HepG2 (cell line): ENCODE measurements around the gene GSTA5. TPM values are rescaled to one million over a fixed set of nuclear protein-coding genes. Genes with fewer than 3 reads are reported as not detected.

Experiments used
- CBX2 ChIP-seq, 2 experiments: fragments of 200-600 bp in 1 of 2; sonication (generic); formaldehyde crosslinking in 1 of 2; IDR thresholded peaks; 2 replicates each; pipeline versions ENCODE4 v1.7.0 to v1.8.1; 2018 to 2022; ENCODE audit warnings: low read depth in 2 of 2, low read length in 1 of 2, mild to moderate bottlenecking in 1 of 2, missing genetic modification reagents in 1 of 2
- CC2D1A ChIP-seq: sonication (generic); formaldehyde crosslinking; IDR thresholded peaks from 2 replicates; pipeline ENCODE4 v1.8.1; 2023; ENCODE audit warnings: mild to moderate bottlenecking, missing genetic modification reagents
- EHMT2 ChIP-seq: fragments of 200-600 bp; sonication (generic); IDR thresholded peaks from 2 replicates; pipeline ENCODE4 v1.7.0; 2017; ENCODE audit warnings: antibody characterized with exemption, low read depth, low read length, borderline replicate concordance
- ELF4 ChIP-seq: sonication (generic); formaldehyde crosslinking; IDR thresholded peaks from 2 replicates; pipeline ENCODE4 v1.5.0; 2020; ENCODE audit warnings: missing genetic modification reagents, mild to moderate bottlenecking, moderate library complexity, borderline replicate concordance
- ETS1 ChIP-seq: sonication (generic); formaldehyde crosslinking; IDR thresholded peaks from 2 replicates; pipeline ENCODE4 v1.4.0; 2020; ENCODE audit warnings: missing genetic modification reagents
- GABPB1 ChIP-seq: IDR thresholded peaks from 2 replicates; pipeline ENCODE4 v1.6.1; 2016; ENCODE audit warnings: mild to moderate bottlenecking, missing genetic modification reagents, moderate library complexity, missing compliant biosample characterization
- HNRNPUL1 ChIP-seq: fragments of 200-400 bp; formaldehyde crosslinking; IDR thresholded peaks from 2 replicates; pipeline ENCODE4 v1.6.1; 2017; ENCODE audit warnings: low read depth, mild to moderate bottlenecking, low read length, moderate library complexity
- IRX3 ChIP-seq: sonication (generic); formaldehyde crosslinking; IDR thresholded peaks from 2 replicates; pipeline ENCODE4 v1.8.1; 2023; ENCODE audit warnings: mild to moderate bottlenecking, low read depth, missing genetic modification reagents, borderline replicate concordance
- ISL2 ChIP-seq: sonication (generic); formaldehyde crosslinking; IDR thresholded peaks from 2 replicates; pipeline ENCODE4 v1.5.0; 2020; ENCODE audit warnings: missing genetic modification reagents
- KLF15 ChIP-seq: sonication (generic); formaldehyde crosslinking; IDR thresholded peaks from 2 replicates; pipeline ENCODE4 v1.8.1; 2023; ENCODE audit warnings: borderline replicate concordance, mild to moderate bottlenecking, inconsistent platforms, missing genetic modification reagents, mixed read lengths
- NPAS2 ChIP-seq: sonication (generic); formaldehyde crosslinking; IDR thresholded peaks from 2 replicates; pipeline ENCODE4 v1.8.0; 2022; ENCODE audit warnings: mild to moderate bottlenecking, missing genetic modification reagents, borderline replicate concordance
- RBFOX2 ChIP-seq: fragments of 200-400 bp; formaldehyde crosslinking; IDR thresholded peaks from 2 replicates; pipeline ENCODE4 v1.6.1; 2017; ENCODE audit warnings: low read depth, mild to moderate bottlenecking, low read length
- REL ChIP-seq: sonication (generic); formaldehyde crosslinking; conservative IDR thresholded peaks from 2 replicates; pipeline ENCODE4 v1.8.0; 2022; ENCODE audit warnings: mild to moderate bottlenecking, missing genetic modification reagents, moderate library complexity
- SP2 ChIP-seq: sonication (generic); formaldehyde crosslinking; IDR thresholded peaks from 2 replicates; pipeline ENCODE4 v1.5.1; 2020; ENCODE audit warnings: mild to moderate bottlenecking, missing genetic modification reagents
- TBL1XR1 ChIP-seq: fragments of 150-350 bp; IDR thresholded peaks from 2 replicates; pipeline ENCODE4 v1.6.1; 2014; ENCODE audit warnings: borderline replicate concordance, low read length; ENCODE audit not compliant: partially characterized antibody
- ZIK1 ChIP-seq: sonication (generic); formaldehyde crosslinking; IDR thresholded peaks from 2 replicates; pipeline ENCODE4 v1.5.0; 2020; ENCODE audit warnings: mild to moderate bottlenecking, low read depth, missing genetic modification reagents, borderline replicate concordance
- ZMYM2 ChIP-seq: sonication (generic); formaldehyde crosslinking; IDR thresholded peaks from 2 replicates; pipeline ENCODE4 v1.8.0; 2022; ENCODE audit warnings: mild to moderate bottlenecking, missing genetic modification reagents
- ZNF484 ChIP-seq: sonication (generic); formaldehyde crosslinking; IDR thresholded peaks from 2 replicates; pipeline ENCODE4 v1.5.1; 2020; ENCODE audit warnings: mild to moderate bottlenecking, low read depth, missing genetic modification reagents, borderline replicate concordance
- polyA plus RNA-seq, 8 experiments: library from polyadenylated mRNA; depleted of rRNA in 3 of 8; stranded (reverse) in 7 of 8; unstranded in 1 of 8; fragments of >200 nt; fragmentation: Illumina TruSeq in 4 of 8; extraction: Trizol in 4 of 8; gene quantifications; 2 replicates each; pipeline versions ENCODE4 v1.2.1 to v1.2.3, GENCODE V29; 2011 to 2016; ENCODE audit warnings: low read depth in 4 of 8, missing spikeins in 1 of 8, mixed read lengths in 1 of 8; ENCODE audit not compliant: insufficient read depth in 1 of 8
- total RNA-seq, 5 experiments: library from RNA; depleted of rRNA; stranded (reverse); fragments of >200 nt; fragmentation: Illumina TruSeq; extraction: Trizol; gene quantifications; 2 replicates each; pipeline ENCODE4 v1.2.3, GENCODE V29; 2016; ENCODE audit warnings: low read depth in 1 of 5
- TF ChIP-seq, protein P1 (sequence below): sonication (generic); formaldehyde crosslinking; IDR thresholded peaks from 2 replicates; pipeline ENCODE4 v1.5.0; 2020; ENCODE audit warnings: missing genetic modification reagents
- TF ChIP-seq, protein P2 (sequence below): fragments of 450-650 bp; IDR thresholded peaks from 2 replicates; pipeline ENCODE4 v1.6.1; 2017
- TF ChIP-seq, protein P3 (sequence below): sonication (generic); formaldehyde crosslinking; IDR thresholded peaks from 2 replicates; pipeline ENCODE4 v1.5.1; 2020; ENCODE audit warnings: mild to moderate bottlenecking, missing genetic modification reagents, borderline replicate concordance
- TF ChIP-seq, protein P4 (sequence below): sonication (generic); formaldehyde crosslinking; IDR thresholded peaks from 2 replicates; pipeline ENCODE4 v1.8.0; 2023; ENCODE audit warnings: mild to moderate bottlenecking, missing genetic modification reagents

GSTA5 gene
- total and polyA plus RNA-seq, 2 of the 13 experiments (the other 11 are each of a cell fraction or from before 2014, with no cell fraction given): not detected

GRCh38 chr6:52839124-52840055, 1.2 kb downstream of the GSTA5 start (continued):
- TF ChIP-seq, protein P1, sequence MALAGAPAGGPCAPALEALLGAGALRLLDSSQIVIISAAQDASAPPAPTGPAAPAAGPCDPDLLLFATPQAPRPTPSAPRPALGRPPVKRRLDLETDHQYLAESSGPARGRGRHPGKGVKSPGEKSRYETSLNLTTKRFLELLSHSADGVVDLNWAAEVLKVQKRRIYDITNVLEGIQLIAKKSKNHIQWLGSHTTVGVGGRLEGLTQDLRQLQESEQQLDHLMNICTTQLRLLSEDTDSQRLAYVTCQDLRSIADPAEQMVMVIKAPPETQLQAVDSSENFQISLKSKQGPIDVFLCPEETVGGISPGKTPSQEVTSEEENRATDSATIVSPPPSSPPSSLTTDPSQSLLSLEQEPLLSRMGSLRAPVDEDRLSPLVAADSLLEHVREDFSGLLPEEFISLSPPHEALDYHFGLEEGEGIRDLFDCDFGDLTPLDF (CRISPR knock-in tag): no peak
- TF ChIP-seq RBFOX2 (no peak), ZMYM2 (no peak), REL (CRISPR knock-in tag) (no peak), GABPB1 (CRISPR knock-in tag) (peak; percentile 37; the same call in 1 of the 2 replicates), CBX2 (IDR thresholded peaks at IDR 0.05; ENCODE audit: low read depth, low read length) (no peak), CBX2 (CRISPR knock-in tag; IDR thresholded peaks at IDR 0.05; ENCODE audit: low read depth) (no peak), ELF4 (CRISPR knock-in tag) (no peak), EHMT2 (no peak), HNRNPUL1 (no peak), SP2 (no peak), KLF15 (CRISPR knock-in tag) (no peak), TBL1XR1 (no peak), ZIK1 (CRISPR knock-in tag) (no peak), IRX3 (CRISPR knock-in tag) (0 out of 2 replicates have a peak, but pooled peaks have one; percentile 34), ZNF484 (no peak), NPAS2 (CRISPR knock-in tag) (no peak), ISL2 (no peak), CC2D1A (CRISPR knock-in tag) (0 out of 2 replicates have a peak, but pooled peaks have one; percentile 24), ETS1 (CRISPR knock-in tag) (no peak)
- TF ChIP-seq, protein P2, sequence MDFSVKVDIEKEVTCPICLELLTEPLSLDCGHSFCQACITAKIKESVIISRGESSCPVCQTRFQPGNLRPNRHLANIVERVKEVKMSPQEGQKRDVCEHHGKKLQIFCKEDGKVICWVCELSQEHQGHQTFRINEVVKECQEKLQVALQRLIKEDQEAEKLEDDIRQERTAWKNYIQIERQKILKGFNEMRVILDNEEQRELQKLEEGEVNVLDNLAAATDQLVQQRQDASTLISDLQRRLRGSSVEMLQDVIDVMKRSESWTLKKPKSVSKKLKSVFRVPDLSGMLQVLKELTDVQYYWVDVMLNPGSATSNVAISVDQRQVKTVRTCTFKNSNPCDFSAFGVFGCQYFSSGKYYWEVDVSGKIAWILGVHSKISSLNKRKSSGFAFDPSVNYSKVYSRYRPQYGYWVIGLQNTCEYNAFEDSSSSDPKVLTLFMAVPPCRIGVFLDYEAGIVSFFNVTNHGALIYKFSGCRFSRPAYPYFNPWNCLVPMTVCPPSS: no peak
- TF ChIP-seq, protein P3, sequence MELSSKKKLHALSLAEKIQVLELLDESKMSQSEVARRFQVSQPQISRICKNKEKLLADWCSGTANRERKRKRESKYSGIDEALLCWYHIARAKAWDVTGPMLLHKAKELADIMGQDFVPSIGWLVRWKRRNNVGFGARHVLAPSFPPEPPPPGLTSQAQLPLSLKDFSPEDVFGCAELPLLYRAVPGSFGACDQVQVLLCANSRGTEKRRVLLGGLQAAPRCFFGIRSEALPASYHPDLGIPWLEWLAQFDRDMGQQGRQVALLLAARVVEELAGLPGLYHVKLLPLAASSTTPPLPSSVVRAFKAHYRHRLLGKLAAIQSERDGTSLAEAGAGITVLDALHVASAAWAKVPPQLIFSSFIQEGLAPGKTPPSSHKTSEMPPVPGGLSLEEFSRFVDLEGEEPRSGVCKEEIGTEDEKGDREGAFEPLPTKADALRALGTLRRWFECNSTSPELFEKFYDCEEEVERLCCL: no peak
- TF ChIP-seq, protein P4, sequence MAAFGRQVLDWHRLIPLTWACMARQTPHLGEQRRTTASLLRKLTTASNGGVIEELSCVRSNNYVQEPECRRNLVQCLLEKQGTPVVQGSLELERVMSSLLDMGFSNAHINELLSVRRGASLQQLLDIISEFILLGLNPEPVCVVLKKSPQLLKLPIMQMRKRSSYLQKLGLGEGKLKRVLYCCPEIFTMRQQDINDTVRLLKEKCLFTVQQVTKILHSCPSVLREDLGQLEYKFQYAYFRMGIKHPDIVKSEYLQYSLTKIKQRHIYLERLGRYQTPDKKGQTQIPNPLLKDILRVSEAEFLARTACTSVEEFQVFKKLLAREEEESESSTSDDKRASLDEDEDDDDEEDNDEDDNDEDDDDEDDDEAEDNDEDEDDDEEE (CRISPR knock-in tag): no peak
